GM04504 (cell line): ENCODE measurements around the gene SKIDA1.
"Not testable (repeated sequence)": the region's sequence is repeated elsewhere in the genome, so short reads cannot be mapped to it uniquely, and the experiment has no call there.

Source experiments
- DNase-seq: peaks from one replicate; pipeline ENCODE4 v3.0.0-alpha.2; 2012; ENCODE audit warnings: low read depth

Gene SKIDA1

DNA sequence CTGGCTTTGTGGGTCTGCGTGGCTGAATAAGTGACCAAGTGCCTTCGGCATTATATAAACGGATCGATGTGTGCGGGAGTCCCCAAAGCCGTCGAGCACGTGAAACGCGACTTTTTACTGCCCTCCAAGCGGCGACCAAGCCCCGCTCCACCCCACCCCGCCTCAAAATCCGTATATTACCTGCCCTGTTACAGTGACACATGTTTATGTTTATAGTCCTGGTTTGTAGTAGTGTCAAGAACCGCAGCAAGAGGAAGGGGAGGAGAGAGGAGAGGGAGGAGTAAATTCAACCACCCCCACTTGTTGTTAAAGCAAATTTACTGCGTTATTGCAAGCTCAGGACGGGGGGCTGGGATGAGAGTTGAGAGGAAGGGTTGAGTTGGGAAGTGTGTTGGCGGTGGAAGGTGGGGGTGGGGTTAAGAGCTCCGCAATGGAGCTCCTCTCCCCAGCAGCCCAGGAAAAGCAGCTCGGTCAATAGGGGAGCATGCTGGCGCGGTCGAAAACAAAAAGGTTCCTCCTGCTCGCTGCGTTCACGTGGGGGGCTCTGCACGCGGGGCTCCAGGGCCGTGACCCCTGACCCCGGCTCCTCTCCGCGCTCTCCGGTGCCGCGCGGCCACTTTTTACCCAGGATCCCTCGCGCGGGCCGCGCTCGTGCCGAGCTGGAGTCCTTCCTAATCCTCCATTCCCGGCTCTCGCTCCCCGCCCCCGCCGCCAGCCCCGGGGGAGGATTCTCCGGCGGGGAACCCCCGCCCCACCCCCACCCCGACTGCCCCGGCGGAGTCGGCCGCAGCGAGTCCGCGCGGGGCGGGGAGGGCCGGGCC is at the start of gene SKIDA1:
SKIDA1 (minus strand) TSS at position 316 of the 821 bp plus-strand sequence. CDS start 7,860 bp downstream, outside the sequence.
- DNase-seq = peak; percentile 68

DNA sequence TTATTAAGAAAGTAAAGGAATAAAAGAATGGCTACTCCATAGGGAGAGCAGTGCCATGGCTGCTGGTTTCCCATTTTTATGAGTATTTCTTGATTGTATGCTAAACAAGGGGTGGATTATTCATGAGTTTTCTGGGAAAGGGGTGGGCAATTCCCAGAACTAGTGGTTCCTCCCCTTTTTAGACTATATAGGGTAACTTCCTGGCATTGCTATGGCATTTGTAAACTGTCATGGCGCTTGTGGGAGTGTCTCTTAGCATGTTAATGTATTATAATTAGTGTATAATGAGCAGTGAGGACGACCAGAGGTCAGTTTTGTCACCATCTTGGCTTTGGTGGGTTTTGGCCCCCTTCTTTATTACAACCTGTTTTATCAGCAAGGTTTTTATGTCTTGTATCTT is 49.0 kb upstream of the SKIDA1 start:
- not testable (repeated sequence) for DNase-seq

DNA sequence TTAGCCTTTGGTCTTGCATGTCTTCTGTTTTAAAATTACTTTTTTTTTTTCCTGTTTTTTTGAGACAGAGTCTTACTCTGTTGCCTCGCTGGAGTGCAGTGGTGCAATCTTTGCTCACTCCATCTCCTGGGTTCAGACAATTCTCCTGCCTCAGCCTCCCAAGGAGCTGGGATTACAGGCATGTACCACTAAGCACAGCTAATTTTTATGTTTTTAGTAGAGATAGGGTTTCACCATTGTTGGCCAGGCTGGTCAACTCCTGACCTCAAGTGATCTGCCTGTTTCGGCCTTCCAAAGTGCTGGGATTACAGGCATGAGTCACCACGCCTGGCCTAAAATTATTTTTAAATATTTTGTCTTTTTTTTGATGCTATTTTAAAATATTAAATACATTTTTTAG is 47.1 kb upstream of the SKIDA1 start:
- peak; percentile 32 for DNase-seq

DNA sequence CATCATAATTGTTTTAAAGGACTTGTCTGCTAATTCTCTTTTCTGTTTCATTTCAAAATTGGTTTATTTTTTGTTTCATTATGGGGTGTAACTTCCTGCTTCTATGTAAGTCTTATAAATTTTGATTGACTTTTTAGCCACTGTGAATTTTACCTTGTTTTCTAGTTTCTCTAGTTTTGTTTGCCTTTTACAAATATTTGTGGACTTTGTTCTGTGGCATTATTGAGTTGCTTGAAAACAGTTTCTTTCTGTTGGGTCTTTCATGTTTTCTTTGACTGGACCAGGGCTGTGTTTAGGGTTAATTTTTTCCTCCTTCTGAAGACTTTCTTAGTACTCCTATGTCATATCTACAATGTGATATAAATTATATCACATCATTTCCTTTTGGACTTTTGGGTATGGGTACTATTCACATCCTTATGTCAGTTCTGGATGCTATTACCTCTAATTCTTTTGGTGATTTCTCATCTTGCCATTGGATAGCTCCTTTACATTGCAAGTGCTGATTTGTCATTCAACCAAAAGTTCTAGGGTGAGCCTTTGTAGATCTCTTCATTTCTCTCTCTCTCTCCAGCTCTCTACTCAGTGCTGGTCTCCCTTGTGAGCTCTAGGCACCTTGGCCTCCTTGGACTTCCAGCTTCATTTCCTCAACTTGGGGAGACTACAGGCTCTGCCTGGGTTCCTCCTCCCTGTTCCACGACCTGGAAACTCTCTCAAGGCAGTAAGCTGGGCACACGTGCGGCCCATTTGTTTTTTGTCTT is 45.5 kb upstream of the SKIDA1 start:
- no peak for DNase-seq

DNA sequence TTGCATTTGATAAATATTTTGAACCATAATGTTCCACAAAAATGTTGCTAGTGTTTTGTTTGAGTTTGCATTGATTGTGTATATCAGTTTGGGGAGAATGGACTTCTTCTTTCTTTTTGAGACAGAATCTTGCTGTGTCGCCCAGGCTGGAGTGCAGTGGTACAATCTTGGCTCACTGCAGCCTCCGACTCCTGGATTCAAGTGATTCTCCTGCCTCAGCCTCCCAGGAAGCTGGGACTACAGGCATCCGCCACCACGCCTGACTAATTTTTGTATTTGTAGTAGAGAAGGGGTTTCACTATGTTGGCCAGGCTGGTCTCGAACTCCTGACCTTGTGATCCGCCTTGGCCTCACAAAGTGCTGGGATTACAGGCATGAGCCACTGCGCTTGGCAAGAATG is 33.5 kb upstream of the SKIDA1 start:
- not testable (repeated sequence) for DNase-seq

DNA sequence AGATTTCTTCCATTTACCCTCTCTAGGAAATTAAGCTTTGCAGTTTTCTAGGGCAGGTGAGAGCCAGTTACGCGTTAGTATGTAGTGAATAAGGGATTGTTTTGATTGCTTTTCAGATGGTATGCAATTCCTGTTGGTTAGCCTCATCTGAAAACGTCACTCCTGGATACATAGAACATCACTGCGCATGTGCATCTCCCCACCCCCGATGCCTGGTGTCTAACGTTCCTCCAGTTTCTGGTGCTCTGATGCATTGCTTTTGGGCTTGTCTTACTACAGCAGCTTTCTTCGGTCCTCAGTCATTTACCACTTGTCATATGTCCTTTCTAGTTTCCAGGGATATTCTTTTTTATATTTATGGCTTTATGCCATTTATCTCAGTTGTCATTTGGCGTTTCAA is 31.0 kb upstream of the SKIDA1 start:
- DNase-seq = no peak

DNA sequence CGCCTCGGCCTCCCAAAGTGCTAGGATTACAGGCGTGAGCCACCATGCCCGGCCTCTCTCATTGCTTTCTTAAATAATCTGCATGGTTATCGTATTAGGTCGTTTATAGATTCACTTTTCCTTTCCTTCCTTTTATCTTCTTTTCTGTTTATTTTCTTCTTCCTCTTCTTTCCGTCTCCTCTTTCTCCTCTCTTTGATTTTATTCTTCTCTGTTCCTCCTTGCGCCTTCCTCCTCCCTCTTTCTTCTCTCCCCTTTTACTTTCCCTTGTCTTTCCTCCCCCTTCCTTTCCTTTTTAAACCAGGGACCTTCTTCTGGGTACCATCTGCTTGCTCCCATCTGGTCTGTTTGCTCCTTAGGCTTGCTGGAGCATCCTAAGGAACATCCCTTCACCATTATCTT is 27.2 kb upstream of the SKIDA1 start:
- no peak for DNase-seq

DNA sequence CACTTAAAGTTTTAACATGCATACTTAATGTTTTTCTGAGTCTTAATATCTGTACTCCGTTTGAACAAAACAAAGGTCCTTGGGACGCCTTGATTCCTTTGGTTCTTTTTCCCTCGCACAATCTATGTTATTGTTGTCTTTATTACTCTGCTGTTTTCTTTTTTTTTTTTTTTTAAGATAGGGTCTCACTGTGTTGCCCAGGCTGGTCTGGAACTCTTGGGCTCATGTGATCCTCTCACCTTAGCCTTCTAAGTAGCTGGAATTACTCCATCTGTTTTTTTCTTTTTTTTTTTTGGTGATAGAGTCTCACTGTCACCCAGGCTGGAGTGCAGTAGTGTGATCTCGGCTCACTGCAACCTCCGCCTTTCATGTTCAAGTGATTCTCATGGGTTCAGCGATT is 21.8 kb upstream of the SKIDA1 start:
- DNase-seq = no peak

DNA sequence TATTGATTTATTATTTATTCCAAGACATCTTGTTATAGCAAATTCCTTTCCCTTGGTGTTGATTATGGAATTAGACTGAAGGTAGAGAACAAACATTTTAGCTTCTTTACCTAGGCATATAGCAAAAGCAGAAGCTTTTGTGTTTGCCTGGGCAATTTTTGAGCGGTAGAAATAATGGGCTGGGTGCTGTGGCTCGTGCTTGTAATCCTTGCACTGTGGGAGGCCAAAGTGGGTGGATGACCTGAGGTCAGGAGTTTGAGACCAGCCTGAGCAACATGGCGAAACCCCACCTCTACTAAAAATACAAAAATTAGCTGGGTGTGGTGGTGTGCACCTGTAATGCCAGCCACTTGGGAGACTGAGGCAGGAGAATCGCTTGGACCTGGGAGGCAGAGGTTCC is 15.2 kb upstream of the SKIDA1 start:
- not testable (repeated sequence) for DNase-seq

DNA sequence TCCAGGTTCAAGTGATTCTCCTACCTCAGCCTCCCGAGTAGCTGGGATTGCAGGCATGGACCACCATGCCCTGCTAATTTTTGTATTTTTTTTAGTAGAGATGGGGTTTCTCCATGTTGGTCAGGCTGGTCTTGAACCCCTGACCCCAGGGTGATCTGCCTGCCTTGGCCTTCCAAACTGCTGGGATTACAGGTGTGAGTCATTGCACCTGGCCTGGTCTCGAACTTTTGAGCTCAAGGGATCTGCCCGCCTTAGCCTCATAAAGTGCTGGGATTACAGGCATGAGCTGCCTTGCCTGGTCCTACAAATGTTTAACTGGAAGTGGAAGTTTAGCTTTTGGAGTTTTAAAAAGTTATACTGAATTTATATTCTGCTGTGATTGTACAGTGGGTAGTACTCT is 11.4 kb upstream of the SKIDA1 start:
- no peak for DNase-seq

DNA sequence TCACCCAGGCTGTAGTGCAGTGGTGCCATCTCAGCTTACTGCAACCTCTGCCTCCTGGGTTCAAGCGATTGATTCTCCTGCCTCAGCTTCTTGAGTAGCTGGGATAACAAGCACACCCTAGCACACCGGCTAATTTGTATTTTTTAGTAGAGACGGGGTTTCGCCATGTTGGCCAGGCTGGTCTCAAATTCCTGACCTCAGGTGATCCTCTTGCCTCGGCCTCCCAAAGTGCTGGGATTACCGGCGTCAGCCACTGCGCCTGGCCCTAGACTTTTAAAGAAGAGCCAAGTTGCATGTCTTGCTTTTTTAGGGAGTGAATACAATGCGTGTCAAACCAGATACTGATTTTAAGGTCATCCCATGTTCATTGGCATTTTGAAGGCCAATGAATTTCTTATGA is 10.5 kb upstream of the SKIDA1 start:
- DNase-seq = not testable (repeated sequence)

DNA sequence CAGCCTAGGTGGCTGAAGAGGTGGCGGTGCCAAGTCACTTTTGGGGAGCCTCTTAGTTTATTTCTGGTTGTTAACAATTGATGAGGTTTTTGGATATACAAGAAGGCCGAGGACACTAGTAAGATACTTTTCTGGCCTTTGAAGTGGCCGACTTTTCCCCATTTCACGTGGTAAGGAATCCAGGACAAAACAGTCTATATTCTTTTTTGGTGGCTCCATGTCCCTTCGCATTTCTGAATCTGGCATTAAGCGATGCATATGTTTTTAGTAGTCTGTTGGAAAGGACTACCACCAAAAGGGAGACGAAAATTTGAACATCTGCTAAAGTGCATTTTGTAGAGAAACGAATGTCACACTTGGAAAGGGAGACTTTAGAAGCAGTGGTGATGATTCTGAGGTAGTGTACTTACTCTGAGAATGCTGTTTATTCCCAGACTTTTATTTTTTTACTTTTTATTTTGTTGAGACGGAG is 10.0 kb upstream of the SKIDA1 start:
- DNase-seq = no peak

DNA sequence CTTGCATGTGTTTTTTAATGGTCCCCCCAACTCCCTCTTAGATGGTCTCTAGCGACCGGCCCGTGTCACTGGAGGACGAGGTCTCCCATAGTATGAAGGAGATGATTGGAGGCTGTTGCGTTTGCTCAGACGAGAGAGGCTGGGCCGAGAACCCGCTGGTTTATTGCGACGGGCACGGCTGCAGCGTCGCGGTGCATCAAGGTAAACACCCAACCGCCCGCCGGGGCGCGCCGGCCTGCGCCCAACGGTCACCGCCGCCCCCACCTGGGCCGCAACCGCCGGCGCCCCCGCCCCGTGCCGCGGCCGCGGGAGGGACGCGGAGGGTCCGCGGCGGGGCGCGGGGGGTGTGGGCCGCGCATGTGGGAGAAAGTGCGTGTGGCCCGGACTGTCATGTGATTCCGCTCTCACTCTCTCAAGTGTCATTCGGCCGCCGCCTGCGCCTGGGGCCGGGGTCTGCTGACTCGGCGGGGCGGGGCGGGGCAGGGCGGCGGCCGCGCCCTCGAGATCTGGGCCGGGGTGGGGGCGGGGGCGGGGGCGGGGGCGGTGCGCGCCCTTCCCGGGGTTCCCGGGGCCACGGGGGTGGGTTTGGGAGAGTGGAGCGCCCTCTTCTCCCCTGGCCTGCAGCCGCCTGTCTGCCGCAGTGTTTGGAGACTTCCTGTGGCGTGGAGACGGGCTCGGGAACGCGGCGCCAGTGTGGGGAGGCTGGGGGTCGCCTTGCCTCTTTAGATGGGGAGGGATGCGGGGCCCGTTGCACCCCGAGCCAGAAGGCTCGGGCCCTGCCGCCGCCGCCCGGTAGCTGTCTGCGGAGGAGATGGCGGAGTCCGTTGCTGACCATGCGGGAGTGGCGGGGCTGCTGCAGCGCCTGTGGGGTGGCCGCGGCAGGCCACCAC is 9.4 kb upstream of the SKIDA1 start:
- no peak for DNase-seq

DNA sequence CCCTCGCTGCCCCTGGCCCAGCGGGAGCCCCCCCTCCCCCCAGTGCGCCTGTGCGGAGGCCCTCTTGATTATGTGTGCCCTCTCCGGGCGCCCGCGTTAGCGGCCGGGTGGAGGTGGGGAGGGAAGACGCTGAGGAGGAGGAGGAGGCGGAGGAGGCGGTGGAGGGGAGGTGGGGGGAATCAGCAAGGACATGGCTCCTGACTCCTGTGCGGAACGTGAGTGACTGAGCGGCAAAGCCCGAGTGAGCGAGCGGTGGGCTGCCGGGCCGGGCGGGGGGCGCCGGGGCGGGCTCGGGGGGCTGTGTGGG is 8.8 kb upstream of the SKIDA1 start:
- DNase-seq = no peak

DNA sequence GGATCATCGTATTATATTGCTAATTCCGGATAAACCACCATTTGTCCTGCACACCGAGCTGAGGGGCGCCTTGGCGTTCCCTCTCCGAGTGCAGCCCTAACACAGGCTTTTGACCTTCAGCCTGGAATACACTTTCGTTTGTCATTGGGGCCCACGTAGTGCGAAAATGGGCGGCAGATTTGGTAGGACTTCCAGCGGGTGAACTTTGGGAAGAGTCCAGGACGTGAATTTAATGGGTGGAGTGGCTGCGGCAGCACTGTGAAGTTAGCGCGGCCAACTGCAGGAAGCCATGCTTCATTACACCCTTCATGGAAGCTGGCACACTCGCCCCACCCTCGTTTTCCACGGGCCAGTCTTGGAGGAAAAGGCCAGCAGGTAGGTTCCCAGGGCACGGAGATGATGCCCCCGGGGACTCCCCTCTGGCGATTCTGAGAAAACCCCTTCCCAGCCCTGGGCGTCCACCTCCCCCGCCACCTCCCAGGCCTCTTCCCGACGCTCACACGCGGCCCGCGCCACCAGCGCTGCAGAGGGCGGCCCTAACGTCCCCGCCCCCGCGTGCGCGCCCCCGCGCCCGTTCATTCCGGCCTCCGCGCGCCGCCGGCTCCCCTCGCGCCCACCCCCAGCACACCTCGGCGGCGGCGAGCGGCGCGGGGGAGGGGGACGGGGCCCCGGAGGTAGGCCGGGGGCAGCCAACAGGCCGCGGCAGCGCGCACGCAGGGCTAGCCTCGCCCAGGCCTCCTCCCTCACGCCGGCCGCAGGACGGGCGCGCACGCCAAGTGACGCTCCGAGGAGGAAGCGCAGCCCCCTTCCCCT is 8.2 kb upstream of the SKIDA1 start, which contains the start of gene MLLT10:
MLLT10 (plus strand) TSS at position 766 of the 813 bp plus-strand sequence. CDS start 413 bp downstream, outside the sequence.
- peak; percentile 90 for DNase-seq

DNA sequence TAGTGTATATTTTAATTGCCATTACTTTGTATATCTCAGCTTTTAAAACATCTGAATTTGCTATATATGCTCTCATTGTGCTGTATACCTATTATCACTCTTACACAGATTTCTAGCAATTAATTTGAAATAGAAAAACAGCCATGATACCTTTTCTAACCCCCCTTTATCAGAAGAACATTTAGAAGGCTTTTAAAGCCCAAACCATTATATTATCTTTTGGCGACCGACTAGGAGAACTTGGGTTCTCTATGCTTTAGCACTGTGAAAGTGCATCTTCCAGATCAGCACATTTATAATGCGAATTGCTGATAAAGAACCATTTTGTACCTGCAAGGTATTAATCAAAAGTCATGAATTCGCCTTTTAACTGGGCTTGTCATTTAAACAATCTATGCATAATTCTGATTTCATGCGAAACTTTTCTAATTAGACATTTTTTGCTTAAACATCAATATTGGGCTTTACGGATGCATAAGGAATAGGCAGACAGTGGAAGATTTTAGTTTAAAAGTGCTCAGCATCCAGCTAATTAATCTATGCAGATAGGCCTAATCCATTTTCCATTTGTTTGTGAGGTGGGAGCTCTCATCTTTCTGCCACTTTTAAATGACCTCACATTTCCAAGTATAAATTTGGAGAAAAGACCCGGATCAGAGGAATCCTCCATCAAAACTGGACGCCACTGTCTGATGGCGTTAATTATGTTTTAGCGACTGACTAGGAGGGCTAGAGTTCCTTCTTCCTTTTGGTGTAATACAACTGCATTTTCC is 7.4 kb upstream of the SKIDA1 start:
- no peak for DNase-seq

DNA sequence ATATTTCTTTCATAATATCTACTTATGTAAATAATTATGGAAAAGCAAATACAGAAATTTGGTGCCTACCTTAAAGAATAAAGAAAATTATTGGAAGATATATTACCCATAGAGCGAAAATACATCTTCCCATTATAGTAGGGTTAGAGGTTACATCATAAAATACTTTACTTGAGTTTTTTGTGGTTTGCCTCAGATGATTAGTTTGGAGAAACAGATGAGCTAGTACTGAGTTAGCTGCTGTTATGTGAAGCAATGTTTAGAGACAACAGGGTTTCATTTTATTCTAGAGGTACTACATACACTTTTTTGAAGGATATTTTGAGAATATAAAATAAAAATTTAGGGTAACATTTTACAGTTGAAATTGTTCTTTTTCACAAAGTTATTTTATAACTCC is 5.7 kb upstream of the SKIDA1 start:
- DNase-seq = no peak

DNA sequence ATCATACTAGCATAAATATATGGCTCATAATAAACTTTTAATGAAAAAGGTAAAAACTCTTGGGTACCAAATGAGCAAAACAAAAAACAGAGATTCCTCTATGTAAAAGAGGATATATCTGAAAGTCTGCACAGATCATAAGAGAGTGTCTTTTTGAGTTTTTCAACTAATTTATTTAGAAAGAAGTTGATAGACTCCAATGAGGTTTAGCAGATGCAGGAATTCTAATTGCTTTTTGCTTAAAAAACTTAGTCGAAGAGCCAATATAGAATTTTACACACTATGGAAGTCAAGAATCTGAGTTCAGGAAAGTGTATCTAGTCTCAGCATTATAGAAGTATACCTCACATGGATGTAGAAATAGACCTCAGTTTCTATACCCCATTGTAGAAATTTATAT is 5.2 kb upstream of the SKIDA1 start:
- DNase-seq = no peak

DNA sequence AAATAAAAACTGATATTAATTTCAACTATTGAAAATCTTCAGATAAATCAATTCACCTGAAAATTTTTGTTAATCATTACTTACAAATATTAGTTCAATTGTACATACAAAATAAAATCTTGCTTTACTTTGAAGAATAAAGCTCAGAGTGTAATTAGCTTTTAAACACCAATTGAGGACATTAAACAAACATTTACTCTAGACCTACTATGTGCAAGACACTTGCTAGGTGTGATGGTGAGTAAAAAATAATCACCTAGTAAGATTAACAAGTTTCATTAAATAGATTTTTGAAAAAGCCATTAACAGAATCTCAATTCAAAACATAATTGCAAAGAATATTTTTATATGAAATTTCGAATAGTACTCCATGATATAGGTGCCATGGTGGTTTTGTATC is 4.7 kb upstream of the SKIDA1 start:
- no peak for DNase-seq

DNA sequence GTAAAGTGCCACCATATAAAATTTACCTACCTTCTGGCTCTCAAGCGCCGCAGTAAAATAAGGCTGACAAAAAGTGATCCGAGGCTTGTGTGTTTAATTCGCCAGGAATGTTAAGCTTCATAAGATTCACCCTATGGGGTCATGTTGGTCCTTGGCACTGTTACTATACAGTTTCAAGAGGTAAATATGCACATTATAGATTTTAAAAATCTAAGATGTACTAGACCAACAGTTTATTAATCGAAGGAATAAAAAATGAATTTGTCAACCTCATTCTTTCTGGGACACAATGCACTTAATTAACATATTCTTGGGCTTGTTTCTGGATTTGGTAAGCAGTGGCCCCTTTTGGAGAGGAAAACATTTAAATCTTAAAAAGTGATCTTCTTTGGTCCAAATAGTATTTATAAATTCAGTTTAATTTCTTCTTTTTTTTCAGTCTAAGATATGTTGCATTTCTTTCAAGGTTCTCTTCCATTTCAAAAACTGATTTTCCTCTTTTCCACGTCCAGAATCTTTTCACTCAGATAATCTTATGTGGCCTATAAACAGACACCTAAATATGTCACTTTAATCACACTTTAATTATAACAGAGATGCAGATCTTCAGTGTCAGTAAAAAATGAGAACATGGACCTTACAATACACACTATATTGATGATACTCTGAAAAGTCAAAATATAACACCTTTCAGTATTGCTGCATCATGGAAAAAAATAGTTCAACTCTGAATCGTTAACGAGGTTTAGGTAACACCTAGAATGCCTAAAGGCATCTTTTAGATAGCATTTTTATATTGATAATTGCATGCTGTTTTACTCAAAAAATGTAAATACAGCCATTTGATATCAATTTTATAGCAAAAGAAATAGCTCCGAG is 3.8 kb upstream of the SKIDA1 start:
- DNase-seq = no peak
